ENCODE data around the gene PLIN5. TPM values are rescaled to one million over a fixed set of nuclear protein-coding genes. Genes with fewer than 3 reads are reported as not detected.
A peak's percentile ranks its signal among the peaks of the same experiment; 100 is the strongest.

The PLIN5 gene, protein sequence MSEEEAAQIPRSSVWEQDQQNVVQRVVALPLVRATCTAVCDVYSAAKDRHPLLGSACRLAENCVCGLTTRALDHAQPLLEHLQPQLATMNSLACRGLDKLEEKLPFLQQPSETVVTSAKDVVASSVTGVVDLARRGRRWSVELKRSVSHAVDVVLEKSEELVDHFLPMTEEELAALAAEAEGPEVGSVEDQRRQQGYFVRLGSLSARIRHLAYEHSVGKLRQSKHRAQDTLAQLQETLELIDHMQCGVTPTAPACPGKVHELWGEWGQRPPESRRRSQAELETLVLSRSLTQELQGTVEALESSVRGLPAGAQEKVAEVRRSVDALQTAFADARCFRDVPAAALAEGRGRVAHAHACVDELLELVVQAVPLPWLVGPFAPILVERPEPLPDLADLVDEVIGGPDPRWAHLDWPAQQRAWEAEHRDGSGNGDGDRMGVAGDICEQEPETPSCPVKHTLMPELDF
- total RNA-seq (under 1 TPM; 0.31 to 0.93 TPM), total RNA-seq (0 to 1.8 (median 0.19) reads per million in 172 experiments)
- 0.18 TPM for polyA plus RNA-seq (2013, experiment 1 of 2)
- 0.11 TPM for polyA plus RNA-seq (2013, experiment 2 of 2)

DNA sequence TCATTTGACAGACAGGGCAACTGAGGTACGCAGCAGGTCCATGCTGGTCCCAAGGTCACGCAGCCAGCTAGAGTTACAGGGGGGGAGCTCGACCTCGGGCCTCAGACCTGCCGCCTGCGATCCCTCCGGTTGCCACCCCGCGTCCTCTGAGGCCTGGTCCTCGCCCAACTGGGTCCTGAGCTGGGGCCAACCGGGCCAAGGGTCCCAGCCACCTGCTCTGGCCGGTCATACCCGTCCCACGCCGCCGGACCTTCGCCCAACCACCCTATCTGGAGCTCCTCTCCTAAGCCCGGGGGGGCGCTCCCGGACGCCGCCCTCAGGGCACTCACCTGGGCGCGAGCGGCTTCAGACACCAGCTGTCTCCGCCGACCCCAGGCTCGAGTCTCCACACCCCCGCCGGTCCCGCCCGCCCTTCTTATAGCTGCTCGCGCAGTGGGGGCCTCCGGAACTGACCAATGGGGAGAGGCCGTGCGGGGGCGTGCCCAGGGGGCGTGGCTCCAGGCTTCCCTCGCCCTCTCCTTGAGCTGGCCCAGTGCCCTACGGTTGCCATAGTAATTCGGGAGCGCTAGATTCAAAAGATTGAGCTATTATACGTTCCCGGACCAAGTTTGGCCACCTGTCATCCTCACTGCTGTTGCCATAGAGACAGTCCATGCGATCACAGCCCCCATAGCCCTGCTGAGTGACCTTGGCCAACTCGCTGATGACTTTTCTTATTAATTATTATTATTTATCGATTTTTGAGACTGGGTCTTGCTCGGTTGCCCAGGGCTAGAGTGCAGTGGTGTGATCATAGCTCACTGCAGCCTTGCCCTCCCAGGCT, at the start of gene PLIN5:
TSS of gene PLIN5 (minus strand) at position 389 of the 823 bp plus-strand sequence. CDS start 1,150 bp downstream, outside the sequence.
- Mint-ChIP-seq H3K4me3 (no peak within 1 kb of the TSS), H3K27ac (no peak within 1 kb of the TSS), H3K36me3 (ENCODE audit: low read depth) (no peaks in the 10 kb centered on the region), H3K4me1 (ENCODE audit: low read depth) (no peaks in the 10 kb centered on the region), H3K27me3 (peaks cover 31% of the 10 kb centered on the region), H3K9me3 (no peaks in the 10 kb centered on the region)
- peak in 11 of 14 experiments; percentile 5 to 60 (median 31) for DNase-seq
- intact Hi-C loops (cut with DNase I, micrococcal nuclease), result no loop called here
- Histone ChIP-seq H3K36me3 (ENCODE audit: insufficient read depth, low read length) (no peaks in the 10 kb centered on the region), H3K27ac (ENCODE audit: low read depth in 1 of 2, low read length in 2 of 2) (no peak within 1 kb of the TSS), H3K4me3 (ENCODE audit: low read length) (peak within 1 kb of the TSS; percentile 7), H3K9me3 (ENCODE audit: control insufficient read depth in 1 of 2, insufficient read depth in 1 of 2, low read length in 2 of 2) (peaks cover 0 to 18% of the 10 kb centered on the region in 2 experiments), H3K27me3 (ENCODE audit: control insufficient read depth in 1 of 2, insufficient read depth in 2 of 2, low read length in 2 of 2) (peaks cover 18 to 28% of the 10 kb centered on the region in 2 experiments), H3K4me1 (ENCODE audit: insufficient read depth, low read length) (peaks cover 16% of the 10 kb centered on the region)
- peak; percentile 37 for ATAC-seq (ENCODE audit: poor library complexity)
- CTCF ChIA-PET, result interaction anchor here (1.2 to 2.4 kb wide), 2 partner anchors 10 to 12 kb away, joined by 3 to 6 read pairs; no protein-coding TSS in a partner anchor
- POLR2A ChIA-PET, result interaction anchor here (1.2 kb wide), 1 partner anchor 10 kb away, joined by 3 read pairs; no protein-coding TSS in a partner anchor
- TF ChIP-seq, protein P1, sequence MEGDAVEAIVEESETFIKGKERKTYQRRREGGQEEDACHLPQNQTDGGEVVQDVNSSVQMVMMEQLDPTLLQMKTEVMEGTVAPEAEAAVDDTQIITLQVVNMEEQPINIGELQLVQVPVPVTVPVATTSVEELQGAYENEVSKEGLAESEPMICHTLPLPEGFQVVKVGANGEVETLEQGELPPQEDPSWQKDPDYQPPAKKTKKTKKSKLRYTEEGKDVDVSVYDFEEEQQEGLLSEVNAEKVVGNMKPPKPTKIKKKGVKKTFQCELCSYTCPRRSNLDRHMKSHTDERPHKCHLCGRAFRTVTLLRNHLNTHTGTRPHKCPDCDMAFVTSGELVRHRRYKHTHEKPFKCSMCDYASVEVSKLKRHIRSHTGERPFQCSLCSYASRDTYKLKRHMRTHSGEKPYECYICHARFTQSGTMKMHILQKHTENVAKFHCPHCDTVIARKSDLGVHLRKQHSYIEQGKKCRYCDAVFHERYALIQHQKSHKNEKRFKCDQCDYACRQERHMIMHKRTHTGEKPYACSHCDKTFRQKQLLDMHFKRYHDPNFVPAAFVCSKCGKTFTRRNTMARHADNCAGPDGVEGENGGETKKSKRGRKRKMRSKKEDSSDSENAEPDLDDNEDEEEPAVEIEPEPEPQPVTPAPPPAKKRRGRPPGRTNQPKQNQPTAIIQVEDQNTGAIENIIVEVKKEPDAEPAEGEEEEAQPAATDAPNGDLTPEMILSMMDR (IDR thresholded peaks at IDR 0.05), result no peak

DNA sequence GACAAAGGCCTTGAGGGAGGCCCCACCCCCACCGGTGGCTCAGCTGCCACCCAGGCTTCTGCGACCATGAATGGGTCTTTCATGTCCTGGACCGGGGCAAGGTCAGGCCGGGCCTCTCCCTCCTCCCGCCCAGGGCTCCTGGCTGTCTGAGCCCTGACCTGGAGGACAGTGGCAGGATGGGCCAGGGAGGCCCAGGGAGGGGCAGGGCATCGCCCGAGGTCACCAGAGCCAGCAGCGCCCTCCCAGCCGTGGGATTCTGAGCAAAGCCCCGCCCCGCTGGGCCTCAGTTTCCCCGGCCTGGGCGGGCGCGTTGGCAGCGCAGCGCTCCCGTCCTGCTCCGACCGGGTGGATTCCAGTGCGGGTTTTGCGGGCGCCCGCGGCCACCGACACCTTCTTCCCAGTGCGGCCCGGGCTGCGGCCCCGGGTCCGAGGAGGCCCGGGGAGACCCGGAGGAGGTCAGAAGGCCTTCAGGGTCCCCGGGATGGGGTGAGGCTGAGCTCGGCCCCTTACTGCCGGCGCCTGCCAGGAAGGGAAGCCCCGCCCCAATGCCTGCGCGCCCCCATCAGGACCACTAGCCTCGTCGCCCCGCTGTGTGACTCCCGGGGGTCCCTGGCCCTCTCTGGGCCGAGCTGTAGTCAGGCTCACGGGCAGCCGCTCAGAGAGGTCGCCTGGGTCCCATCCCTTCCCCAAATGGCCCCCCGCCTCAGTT, 49.1 kb upstream of the PLIN5 start:
- DNase-seq (no peak), ATAC-seq (ENCODE audit: poor library complexity) (no peak)
- Histone ChIP-seq H3K27ac (ENCODE audit: low read depth in 1 of 2, low read length in 2 of 2) (no peak overlapping the region), H3K4me3 (ENCODE audit: low read length) (no peak overlapping the region), H3K36me3 (ENCODE audit: insufficient read depth, low read length) (no peaks in the 10 kb centered on the region), H3K27me3 (ENCODE audit: control insufficient read depth in 1 of 2, insufficient read depth in 2 of 2, low read length in 2 of 2) (peaks cover 55 to 72% of the 10 kb centered on the region in 2 experiments), H3K4me1 (ENCODE audit: insufficient read depth, low read length) (peaks cover 16% of the 10 kb centered on the region), H3K9me3 (ENCODE audit: control insufficient read depth in 1 of 2, insufficient read depth in 1 of 2, low read length in 2 of 2) (peaks cover 0 to 17% of the 10 kb centered on the region in 2 experiments)
- Mint-ChIP-seq H3K4me1 (ENCODE audit: low read depth) (peaks cover 17% of the 10 kb centered on the region), H3K4me3 (no peak overlapping the region), H3K27ac (no peak overlapping the region), H3K9me3 (no peaks in the 10 kb centered on the region), H3K27me3 (peaks cover 64% of the 10 kb centered on the region), H3K36me3 (ENCODE audit: low read depth) (no peaks in the 10 kb centered on the region)
- TF ChIP-seq, protein P1 (IDR thresholded peaks at IDR 0.05), result no peak
- intact Hi-C loops (cut with DNase I, micrococcal nuclease), result no loop called here
- CTCF ChIA-PET, result no interaction called here
- POLR2A ChIA-PET, result no interaction called here

All from CD4-positive, alpha-beta T cell (primary cell).